HG02623 (cell line): ENCODE data around the gene GAS5.
"Not testable (repeated sequence)": the region's sequence is repeated elsewhere in the genome, so short reads cannot be mapped to it uniquely, and the experiment has no call there.

Experiments
- ATAC-seq: cut with Tn5 transposase; IDR thresholded peaks from one replicate; pipeline ENCODE4 v1.9.1; 2021; ENCODE audit warnings: moderate library complexity; ENCODE audit not compliant: unreplicated experiment

GAS5 gene

DNA sequence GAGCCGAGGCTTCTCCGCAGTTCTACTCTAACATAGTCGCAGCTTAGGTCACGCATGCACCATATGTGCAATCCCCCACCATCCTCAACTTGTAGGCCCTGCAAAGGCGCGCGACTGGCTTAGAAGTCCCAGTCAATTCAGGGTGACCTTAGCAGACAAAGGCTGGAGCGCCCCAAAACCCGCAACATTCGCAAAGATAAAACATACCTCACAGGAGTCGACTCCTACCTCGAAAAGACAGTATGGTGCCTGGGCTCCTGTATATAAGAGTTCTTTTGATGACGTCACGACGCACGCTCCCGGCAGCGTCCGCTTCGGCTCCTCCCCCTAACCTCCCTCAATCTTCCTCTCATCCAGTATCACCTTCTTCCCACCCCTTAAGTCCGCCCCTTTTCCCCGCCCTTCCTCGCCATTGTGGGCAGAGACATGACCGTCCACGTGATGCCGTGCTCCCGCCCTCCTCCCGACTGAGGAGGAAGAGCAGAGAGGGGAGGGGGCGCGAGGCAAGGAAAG, at the start of gene GAS5:
Gene GAS5, minus strand, starts transcription at position 237 of the 513 bp plus-strand sequence.
- peak; percentile 76 for ATAC-seq

DNA sequence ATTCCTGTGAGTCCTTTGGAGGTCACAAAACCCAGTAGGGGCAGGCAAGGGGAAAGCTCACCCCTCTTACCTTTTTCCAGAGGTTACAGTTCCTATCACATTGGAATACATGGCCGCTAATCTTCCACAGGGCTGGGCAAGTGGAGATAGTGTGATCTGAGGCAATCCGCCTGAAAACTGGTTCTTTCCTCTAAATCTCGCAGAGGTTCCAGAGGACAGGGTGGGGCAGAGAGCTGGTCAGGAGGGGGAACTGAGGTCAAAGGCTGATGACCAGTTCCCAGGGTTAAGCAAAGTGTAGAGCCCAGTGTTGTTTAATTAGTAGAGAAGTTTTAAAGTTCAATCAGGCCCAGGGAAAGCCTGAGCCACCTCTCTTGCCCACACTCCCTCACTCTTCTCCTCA, 49.4 kb upstream of the GAS5 start, which contains the start of gene SERPINC1:
Gene SERPINC1, minus strand, starts transcription at position 179 of the 400 bp plus-strand sequence. Its CDS starts 68 bp downstream, at position 111.
- ATAC-seq, result no peak

DNA sequence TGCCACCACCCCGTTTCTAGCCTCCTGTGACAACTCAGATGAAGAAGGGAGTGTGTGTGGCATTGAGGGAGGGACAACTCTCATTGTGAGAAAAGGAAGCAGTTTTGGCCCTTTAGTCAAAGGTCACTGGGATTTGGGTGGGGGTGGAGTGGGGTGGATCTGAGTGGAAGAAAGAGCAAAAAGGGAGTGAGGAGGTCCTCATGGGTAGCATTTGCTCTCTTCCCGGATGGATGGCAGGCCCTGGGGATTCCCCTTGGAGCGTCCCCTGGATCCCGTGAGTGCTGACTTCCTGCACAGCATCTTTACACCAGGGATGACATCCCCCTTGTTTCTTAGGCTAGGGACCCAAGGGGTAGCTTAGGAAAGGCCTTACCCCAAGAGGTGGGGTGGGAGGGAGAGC, 48.9 kb upstream of the GAS5 start:
- ATAC-seq, result no peak

DNA sequence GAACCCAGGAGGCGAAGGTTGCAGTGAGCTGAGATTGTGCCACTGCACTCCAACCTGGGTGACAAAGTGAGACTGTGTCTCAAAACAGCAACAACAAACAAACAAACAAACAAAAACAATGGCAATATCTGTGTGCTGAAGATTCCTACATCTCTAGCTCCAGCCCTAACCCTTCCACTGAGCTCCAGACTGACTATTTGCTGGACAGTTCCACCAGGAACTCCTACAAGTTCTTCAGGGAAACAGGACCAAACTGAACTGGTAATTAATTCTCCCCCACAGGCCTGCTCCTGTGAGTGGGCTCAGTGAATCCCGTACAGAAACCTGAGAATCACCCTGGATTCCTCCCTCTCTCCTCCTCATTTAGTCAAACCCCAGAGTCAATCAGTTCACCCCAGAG, 47.8 kb upstream of the GAS5 start:
- no peak for ATAC-seq

DNA sequence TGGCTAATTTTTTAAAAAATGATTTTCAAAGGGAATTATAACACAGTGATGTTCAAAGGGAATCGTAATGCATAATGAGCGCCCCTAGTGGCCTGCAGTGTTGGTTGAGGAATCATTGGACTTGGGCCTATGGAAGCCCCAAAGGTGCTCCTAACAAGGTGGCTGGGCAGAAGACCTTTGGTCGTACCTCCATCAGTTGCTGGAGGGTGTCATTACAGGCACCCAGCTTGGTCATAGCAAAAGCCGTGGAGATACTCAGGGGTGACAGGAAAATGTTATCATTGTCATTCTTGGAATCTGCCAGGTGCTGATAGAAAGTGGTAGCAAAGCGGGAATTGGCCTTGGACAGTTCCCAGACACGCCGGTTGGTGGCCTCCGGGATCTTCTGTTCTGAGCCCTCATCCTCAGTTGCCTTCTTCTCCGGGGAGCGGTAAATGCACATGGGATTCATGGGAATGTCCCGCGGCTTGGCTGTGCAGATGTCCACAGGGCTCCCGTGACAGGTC, 46.6 kb upstream of the GAS5 start:
- ATAC-seq, result no peak

DNA sequence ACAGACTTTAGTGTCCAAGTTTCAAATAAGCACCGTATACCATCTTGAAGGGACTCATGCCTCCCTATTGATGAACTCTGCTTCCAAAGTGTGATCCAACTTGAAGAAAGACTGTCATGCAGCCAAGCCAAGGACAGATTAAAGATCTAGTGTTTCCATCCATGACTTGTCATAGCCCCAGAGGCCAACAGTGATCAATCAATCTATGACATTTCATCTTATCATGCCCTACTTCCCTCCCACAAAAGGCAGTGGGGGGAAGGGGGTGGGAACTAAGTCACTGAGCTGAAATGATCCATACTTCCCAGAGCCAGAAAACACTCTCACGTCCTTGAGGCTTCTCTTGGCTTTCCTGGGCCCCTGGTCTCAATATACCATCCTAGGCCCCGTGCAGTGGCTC, 45.3 kb upstream of the GAS5 start:
- no peak for ATAC-seq

DNA sequence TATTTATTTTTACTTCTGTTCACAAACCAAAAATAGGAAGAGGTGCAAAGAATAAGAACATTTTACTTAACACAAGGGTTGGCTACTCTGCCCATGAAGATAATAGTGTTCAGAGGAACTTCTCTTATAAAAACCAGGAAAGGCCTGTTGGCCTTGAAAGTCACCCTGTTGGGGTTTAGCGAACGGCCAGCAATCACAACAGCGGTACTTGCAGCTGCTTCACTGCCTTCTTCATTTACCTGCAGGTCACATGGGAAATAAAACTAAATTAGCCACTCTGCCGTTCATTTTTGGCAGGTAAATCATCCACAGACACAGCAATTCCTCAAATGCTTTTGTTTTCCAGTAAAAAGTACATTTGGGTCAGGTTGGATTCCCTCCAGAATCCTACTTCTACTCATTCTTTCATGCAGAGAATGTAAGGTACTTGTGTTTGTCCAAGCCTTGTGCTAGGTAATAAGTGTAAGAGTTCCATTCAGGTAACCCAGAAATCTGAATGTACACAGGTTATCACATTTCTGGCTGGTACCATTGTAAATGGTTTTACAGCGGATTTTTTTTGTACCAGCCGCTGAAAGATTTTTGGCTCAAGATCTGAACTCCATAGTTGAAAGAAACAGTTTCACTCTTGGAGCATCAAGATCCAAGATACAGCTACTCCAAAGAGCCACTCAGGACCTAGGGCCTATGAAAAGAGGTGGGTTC, 36.2 kb upstream of the GAS5 start:
- no peak for ATAC-seq

DNA sequence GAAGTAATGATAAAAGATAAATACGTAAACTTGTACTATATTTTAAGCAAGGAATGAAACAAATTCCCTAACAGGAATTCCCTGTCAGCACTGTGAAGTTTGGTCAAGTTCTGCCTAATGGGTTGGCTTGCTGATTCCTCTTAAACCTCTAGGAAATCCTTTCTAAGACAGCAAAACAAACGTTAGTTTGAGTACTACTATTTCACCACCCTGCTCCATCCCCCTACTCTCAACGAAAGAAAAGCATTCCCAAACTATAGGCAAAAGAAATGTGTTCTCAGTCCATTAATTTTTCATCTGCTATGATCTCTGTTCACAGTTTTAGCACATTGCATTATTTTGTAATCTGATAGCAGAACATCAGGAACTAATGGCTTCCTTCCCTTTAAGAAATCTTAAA, 33.2 kb upstream of the GAS5 start:
- no peak for ATAC-seq

DNA sequence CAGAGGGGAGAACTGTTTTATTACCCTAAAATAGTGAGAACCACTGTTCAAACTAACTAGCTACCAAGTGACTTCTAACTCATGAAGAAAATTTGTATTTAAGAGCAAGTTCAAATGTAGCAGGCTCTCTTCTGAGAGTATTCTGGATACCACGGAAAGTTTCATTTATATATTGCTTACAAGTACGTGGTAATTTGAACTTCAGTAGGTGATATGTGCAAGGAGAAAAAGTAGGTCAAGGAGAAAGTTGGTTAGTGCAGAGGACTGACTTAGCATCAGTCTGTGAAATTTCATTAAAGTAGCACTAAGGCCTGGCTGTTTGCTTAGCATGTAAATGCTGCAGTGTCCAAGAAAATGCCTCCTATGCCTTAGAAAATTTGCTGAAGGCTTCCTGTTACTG, 32.6 kb upstream of the GAS5 start:
- ATAC-seq, result no peak

DNA sequence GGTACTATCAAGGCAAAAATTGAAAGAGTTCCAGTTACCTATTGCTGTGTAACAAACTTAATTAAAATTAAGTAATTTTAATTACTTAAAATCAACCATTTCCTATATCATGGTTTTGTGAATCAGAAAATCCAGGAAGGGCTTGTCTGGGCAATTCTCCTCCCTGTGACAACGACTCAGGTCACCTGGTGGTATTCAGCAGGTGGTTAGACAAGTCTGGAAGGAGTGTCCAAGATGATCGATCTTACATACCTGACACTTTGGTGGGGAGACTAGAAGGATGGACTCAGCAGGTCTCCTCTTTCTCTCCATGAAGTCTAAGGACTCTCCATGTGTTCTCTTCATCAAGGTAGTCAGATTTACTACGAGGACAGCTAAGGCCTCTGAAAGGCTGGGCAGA, 26.4 kb upstream of the GAS5 start:
- ATAC-seq, result no peak

DNA sequence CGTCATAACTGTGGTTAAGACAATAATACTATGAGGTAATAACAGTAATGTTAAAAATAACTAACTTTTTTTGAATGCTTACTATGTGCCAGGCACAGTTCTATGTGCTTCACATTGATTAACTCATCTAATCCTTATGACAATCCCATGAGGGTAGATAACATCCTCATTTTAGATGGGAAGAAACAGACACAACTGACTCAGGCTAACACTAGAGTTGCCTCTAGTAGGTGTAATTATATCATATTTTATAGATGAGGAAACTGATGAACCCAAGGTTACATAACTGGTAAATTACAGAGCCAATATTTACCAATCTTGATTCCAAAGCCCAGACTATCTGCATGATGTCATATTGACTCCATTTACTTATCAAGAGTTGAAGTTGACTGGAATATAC, 25.8 kb upstream of the GAS5 start:
- no peak for ATAC-seq

DNA sequence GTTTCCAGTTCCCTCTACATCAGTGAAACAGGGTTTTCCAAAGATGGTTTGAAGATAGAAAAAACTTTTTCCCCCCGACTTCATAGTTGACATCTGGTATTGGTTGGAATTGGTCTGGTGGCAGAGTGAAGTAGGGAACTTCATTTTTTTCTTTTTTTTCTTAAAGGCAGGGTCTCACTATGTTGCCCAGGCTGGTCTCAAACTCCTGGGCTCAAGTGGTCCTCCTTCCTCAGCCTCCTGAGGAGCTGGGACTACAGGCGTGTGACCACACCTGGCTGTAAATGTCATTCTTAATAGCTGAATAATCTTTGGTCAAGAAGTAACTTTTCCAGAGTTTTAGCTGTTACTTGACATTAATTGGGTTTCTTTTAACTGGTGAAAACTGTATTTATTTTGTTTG, 22.1 kb upstream of the GAS5 start:
- ATAC-seq, result no peak

DNA sequence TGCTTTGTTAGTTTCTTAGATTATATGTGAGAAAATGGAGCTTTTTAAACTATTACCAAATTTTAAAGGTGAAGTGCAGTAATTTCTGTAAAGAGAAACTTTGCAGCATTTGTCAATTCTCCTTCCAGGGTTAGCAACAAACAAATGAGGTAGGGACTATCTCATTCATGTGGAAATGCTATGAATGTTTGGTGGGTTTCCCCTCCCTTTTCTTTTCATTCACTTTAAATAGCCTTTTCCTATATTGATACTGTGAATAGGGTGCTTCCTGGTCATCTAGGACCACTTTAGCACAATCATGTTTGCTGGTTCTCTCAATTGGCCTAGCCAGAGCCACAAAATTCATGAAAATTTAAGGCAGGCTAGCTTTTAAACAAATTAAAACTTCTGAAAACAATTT, 21.0 kb upstream of the GAS5 start:
- no peak for ATAC-seq

DNA sequence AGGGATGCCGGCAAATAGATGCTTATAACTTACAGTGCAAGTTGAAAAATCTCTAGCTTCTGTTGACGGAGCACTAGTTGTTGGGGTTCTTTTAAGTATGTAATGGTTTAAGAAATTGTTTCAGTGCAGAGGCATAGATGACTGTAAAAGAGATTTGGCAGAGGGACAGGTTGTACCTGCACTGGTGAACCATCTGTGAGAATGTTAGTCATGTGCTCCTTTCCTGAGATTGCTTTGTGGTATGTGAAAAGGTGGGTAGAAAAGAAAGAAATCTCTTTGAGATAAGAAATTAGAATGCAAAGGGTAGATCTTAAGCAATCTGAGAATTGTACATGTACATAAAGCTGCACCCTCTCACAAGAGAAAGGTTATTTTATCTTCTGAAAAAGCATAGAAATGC, 19.8 kb upstream of the GAS5 start:
- no peak for ATAC-seq

DNA sequence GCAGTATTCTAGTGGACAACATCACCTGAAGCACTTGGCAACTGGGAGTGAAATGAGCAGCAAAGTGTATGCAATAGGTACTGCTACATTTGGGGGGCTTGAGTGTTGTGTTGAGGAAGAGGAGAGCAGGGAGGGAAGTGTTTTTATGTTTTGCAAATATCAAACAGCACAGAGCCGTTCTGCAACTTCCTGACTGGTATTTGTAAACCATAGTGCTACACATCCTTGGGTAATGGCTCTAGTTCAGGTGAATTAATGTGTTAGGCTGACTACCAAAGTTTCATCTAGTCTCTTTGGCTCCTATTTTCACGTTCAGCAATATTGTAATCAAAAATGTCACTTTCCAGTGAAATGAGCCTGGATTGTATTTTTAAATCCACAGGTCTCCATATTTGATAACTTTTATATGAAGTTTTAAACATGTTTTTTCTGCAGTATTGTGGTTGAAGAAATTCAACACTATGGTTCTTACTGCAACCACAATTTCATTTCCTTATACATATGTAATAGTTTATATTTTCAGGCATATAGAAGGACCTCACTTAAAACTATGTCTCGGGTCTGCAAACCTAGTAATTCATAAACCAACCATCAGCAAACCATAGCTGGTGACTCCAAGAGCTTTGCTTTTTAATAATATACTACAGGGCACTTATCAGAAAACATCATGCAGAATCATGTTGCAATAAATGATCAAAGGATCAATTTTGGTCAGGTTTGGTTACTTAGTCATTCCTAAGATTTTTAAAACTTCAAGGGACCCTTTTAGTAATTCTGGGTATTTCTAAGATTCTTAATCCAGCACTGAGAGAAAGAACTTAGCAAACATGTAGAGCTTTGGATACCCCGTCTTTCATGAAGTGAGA, 19.2 kb upstream of the GAS5 start:
- ATAC-seq, result no peak

DNA sequence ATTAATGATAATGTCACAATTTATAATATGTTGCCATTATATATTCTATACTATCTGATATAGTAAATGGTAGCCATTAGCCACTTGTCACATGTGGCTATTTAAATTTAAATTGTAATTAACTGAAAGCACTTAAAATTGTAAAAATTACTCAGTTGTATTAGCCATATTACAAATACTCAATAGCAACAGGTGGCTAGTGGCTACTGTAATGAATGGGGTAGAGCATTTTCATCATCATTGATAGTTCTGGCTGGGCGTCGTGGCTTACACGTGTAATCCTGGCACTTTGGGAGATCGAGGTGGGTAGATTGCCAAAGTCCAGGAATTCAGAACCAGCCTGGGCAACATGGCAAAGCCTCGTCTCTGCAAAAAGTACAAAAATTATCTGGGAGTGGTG, 16.9 kb upstream of the GAS5 start:
- ATAC-seq, result no peak

DNA sequence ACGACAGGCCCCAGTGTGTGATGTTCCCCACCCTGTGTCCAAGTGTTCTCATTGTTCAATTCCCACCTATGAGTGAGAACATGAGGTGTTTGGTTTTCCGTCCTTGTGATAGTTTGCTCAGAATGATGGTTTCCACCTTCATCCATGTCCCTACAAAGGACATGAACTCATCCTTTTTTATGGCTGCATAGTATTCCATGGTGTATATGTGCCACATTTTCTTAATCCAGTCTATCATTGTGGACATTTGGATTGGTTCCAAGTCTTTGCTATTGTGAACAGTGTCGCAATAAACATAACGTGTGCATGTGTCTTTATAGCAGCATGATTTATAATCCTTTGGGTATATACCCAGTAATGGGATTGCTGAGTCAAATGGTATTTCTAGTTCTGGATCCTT, 13.3 kb upstream of the GAS5 start:
- not testable (repeated sequence) for ATAC-seq

DNA sequence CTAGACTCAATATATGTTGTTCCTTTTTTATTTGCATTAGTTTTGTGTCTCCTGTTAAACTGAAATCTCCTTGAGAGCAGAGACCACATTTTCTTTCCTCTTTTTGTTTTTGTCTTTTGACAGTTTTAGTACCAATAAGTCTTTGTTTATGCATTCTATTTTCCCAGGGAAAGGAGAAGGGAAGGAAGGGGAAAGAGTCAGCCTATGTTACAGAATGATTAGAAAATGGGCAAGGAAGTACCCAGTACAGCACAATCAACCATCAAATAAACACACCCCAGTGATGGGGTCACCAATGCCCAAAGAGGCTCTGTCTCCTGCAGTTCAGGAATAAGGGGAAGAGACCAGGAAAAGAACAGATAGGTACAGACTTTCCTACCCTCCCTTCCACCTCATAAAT, 10.5 kb upstream of the GAS5 start:
- no peak for ATAC-seq

DNA sequence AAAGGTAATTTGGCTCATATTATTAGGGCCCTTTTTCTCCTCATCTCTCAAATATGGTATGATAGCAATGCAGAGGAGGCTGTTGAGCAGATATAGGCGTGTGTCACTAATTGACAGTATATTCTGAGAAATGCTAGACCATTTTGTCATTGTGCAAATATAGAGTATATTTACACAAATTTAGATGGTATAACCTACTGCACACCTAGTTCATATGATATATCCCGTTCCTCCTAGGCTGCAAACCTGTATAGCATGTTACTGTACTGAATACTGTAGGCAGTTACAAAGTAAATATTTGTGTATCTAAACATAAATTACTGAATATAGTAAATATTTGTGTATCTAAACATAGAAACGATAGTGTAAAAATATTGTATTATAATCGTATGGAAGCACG, 8.9 kb upstream of the GAS5 start:
- ATAC-seq, result no peak

DNA sequence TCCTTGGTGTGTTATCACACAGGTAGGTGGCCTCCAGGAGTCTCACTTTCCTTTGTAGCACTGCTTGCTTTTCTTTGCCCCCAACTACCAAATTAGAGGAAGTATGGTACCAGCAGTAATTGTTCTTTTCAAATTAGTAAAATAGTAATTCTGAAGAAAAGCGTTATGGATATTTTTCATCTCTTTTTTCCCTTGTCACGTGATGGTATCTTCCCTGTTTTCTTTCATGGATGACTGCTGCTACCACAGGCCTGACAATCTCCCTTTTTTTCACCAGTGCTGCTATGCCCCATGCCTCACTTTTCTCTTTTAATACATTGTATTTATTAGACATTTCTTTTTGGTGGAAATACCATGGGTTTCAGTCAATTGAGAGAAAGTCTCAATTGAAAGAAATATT, 3.7 kb upstream of the GAS5 start:
- ATAC-seq, result no peak

DNA sequence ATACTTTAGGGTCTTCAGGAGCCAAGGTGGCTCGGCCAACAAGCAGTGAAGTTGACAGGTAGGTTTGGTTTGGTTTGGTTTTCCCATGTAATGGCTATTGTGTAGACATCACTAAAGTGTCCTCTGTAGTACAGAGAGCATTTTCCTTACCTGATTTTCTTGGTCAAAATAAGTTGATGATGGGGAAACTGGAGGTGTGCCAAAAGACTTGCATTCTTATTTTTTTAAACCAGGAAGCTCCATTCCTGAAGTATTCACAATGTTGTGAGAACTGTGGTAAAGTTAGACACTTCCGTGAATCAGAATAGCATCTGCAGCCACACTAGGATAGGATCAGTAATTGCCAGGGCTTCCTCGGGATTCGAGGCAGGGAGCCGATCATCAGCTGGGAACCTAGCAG, 3.3 kb upstream of the GAS5 start:
- no peak for ATAC-seq
